Heart left ventricle (tissue), 13 donors: ENCODE measurements around the gene MTX2.

Experiments
- CTCF ChIP-seq, 12 donors: fragments of 200-600 bp; sonication (generic) in 4 of 12; IDR thresholded peaks; one replicate each; pipeline versions ENCODE4 v1.5.0 to v1.8.0; 2018 to 2022; ENCODE audit warnings: antibody characterized with exemption in 12 of 12, mild to moderate bottlenecking in 5 of 12
- POLR2A ChIP-seq, 2 donors: fragments of 450-650 bp; IDR thresholded peaks; one replicate each; pipeline ENCODE4 v1.6.1; 2017; ENCODE audit warnings: antibody characterized with exemption in 2 of 2, mild to moderate bottlenecking in 2 of 2, moderate library complexity in 2 of 2
- donor health status: ischemic (EF 13 %, LVEDD 7.1; RV severe dilation, severe dysfunction).
- donor health status: DM: no; HTN: yes; CAD: no.
- donor health status: DM: no; HTN: no; CAD: no.
- donor health status: ischemic (EF 25% LVEDD 6.9; RV normal size, moderate dysfunction).
- donor health status: ischemic (EF 25% LVEDD 5.7; RV mildly dilated, moderate dysfunction).
- donor health status: ischemic (EF 35%, LVEDD 5.7; RV mildly dilated, moderate dysfunction).
- donor health status: nonischemic (EF 11% LVEDD 7.7; RV severe dilation, severe dysfunction).
- donor health status: DM: yes; HTN: yes; CAD: no.
- donor health status: PGD.
- donor health status: ischemic (EF 29% LVEDD 5.4; RV normal size, mild dysfunction).
- donor health status: nonischemic (EF 23%, LVEDD 6.1; RV moderate dilation, normal function).

GRCh38 chr2:176291335-176291734 is 22.1 kb downstream of the MTX2 start:
- TF ChIP-seq POLR2A (IDR thresholded peaks at IDR 0.05) (no peak), CTCF (IDR thresholded peaks at IDR 0.05) (no peak)
